ENCODE results near the gene CCDC83.
"Not testable (repeated sequence)": the region's sequence is repeated elsewhere in the genome, so short reads cannot be mapped to it uniquely, and the experiment has no call there.

CCDC83 gene

GRCh38 chr11:85889676-85890579 lies 34.7 kb downstream of the CCDC83 start:
- Mint-ChIP-seq H3K27ac (no peak overlapping the region), H3K4me1 (ENCODE audit: low read depth) (no peaks in the 10 kb centered on the region), H3K4me3 (no peak overlapping the region), H3K27me3 (no peaks in the 10 kb centered on the region), H3K9me3 (no peaks in the 10 kb centered on the region), H3K36me3 (ENCODE audit: low read depth) (no peaks in the 10 kb centered on the region)

DNA sequence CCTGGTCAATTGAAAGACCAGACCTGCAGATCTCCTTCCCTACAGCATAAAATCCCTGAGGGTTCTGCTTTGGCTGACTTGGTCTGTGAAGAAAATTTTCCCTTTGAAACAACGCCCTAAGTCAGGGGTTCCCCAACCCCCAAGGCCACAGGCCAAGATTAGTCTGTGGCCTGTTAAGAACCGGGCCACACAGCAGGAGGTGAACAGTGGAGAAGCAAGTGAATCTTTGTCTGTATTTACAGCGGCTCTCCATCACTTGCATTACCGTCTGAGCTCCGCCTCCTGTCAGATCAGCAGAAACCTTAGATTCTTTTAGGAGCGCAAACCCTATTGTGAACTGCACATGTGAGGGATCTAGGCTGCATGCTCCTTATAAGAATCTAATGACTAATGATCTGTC lies 38.2 kb downstream of the CCDC83 start:
- Mint-ChIP-seq H3K27ac (no peak overlapping the region), H3K9me3 (no peaks in the 10 kb centered on the region), H3K36me3 (ENCODE audit: low read depth) (no peaks in the 10 kb centered on the region), H3K4me3 (no peak overlapping the region), H3K27me3 (peaks cover under 1% of the 10 kb centered on the region), H3K4me1 (ENCODE audit: low read depth) (no peaks in the 10 kb centered on the region)

GRCh38 chr11:85896876-85897275 lies 41.7 kb downstream of the CCDC83 start:
- Mint-ChIP-seq H3K27ac (no peak overlapping the region), H3K4me3 (no peak overlapping the region), H3K27me3 (peaks cover 4% of the 10 kb centered on the region), H3K4me1 (ENCODE audit: low read depth) (no peaks in the 10 kb centered on the region), H3K9me3 (no peaks in the 10 kb centered on the region), H3K36me3 (ENCODE audit: low read depth) (no peaks in the 10 kb centered on the region)

GRCh38 chr11:85898456-85898855 lies 43.3 kb downstream of the CCDC83 start:
- no peak overlapping the region for H3K4me3 Mint-ChIP-seq
- H3K27me3 Mint-ChIP-seq = peaks cover 4% of the 10 kb centered on the region
- no peaks in the 10 kb centered on the region for H3K4me1 Mint-ChIP-seq (ENCODE audit: low read depth)
- no peak overlapping the region for H3K27ac Mint-ChIP-seq
- H3K9me3 Mint-ChIP-seq = no peaks in the 10 kb centered on the region
- no peaks in the 10 kb centered on the region for H3K36me3 Mint-ChIP-seq (ENCODE audit: low read depth)

GRCh38 chr11:85902353-85902752 lies 47.2 kb downstream of the CCDC83 start:
- Mint-ChIP-seq H3K27me3 (peaks cover 4% of the 10 kb centered on the region), H3K9me3 (no peaks in the 10 kb centered on the region), H3K4me3 (no peak overlapping the region), H3K36me3 (ENCODE audit: low read depth) (no peaks in the 10 kb centered on the region), H3K27ac (no peak overlapping the region), H3K4me1 (ENCODE audit: low read depth) (no peaks in the 10 kb centered on the region)

DNA sequence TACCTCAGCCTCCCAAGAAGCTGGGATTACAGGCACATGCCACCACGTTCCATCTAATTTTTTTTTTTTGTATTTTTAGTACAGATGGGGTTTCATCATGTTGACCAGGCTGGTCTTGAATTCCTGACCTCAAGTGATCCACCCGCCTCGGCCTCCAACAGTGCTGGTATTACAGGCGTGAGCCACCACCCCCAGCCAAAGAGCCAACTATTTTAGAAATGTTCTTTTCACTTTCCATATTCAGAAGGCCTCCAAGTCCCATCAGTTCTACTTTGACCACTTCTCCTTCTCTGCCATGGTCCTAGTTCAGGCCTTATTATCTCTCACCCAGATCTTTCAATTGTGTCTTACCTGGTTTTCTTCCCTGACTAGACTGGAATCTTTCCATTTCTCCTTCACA lies 48.2 kb downstream of the CCDC83 start:
- no peaks in the 10 kb centered on the region for H3K4me1 Mint-ChIP-seq (ENCODE audit: low read depth)
- H3K36me3 Mint-ChIP-seq (ENCODE audit: low read depth) = no peaks in the 10 kb centered on the region
- H3K9me3 Mint-ChIP-seq = no peaks in the 10 kb centered on the region
- peaks cover 4% of the 10 kb centered on the region for H3K27me3 Mint-ChIP-seq
- H3K4me3 Mint-ChIP-seq = no peak overlapping the region
- no peak overlapping the region for H3K27ac Mint-ChIP-seq

- no peaks in the 10 kb centered on the region for H3K36me3 Mint-ChIP-seq (ENCODE audit: low read depth)
- H3K9me3 Mint-ChIP-seq = no peaks in the 10 kb centered on the region
- no peak overlapping the region for H3K4me3 Mint-ChIP-seq
- no peaks in the 10 kb centered on the region for H3K4me1 Mint-ChIP-seq (ENCODE audit: low read depth)
- H3K27ac Mint-ChIP-seq = no peak overlapping the region
- peaks cover under 1% of the 10 kb centered on the region for H3K27me3 Mint-ChIP-seq
Observed at GRCh38 chr11:85903811-85904210, 48.6 kb downstream of the CCDC83 start.

DNA sequence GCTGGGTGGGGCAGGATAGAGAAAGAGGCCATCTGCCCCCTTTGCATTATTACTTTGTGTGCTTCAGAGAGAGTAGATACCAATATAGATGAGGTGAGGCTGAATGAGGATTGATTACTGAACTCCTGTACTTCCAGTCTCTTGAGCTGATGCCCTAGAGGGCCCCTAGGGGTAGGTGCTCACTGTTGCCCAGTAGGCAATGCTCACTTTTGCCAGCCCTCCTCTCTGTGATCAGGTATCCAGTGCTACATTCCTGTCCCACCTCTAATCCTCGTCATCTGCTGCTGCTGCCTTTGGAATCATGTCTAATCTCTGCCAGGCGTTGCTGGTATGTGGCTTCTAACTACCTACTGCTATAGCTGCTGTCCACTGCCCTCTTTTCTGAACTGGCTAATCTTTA lies 57.2 kb downstream of the CCDC83 start:
- Mint-ChIP-seq H3K9me3 (peaks cover 7% of the 10 kb centered on the region), H3K36me3 (ENCODE audit: low read depth) (no peaks in the 10 kb centered on the region), H3K4me1 (ENCODE audit: low read depth) (no peaks in the 10 kb centered on the region), H3K4me3 (no peak overlapping the region), H3K27me3 (peaks cover 13% of the 10 kb centered on the region), H3K27ac (no peak overlapping the region)

GRCh38 chr11:85913513-85913912 lies 58.3 kb downstream of the CCDC83 start:
- Mint-ChIP-seq H3K27ac (no peak overlapping the region), H3K27me3 (peaks cover 13% of the 10 kb centered on the region), H3K9me3 (peaks cover 7% of the 10 kb centered on the region), H3K4me3 (no peak overlapping the region), H3K36me3 (ENCODE audit: low read depth) (no peaks in the 10 kb centered on the region), H3K4me1 (ENCODE audit: low read depth) (no peaks in the 10 kb centered on the region)

GRCh38 chr11:85914425-85914824 lies 59.2 kb downstream of the CCDC83 start:
- peaks cover 7% of the 10 kb centered on the region for H3K9me3 Mint-ChIP-seq
- H3K4me1 Mint-ChIP-seq (ENCODE audit: low read depth) = no peaks in the 10 kb centered on the region
- no peak overlapping the region for H3K4me3 Mint-ChIP-seq
- H3K36me3 Mint-ChIP-seq (ENCODE audit: low read depth) = no peaks in the 10 kb centered on the region
- H3K27ac Mint-ChIP-seq = no peak overlapping the region
- H3K27me3 Mint-ChIP-seq = peaks cover 9% of the 10 kb centered on the region

- no peak overlapping the region for H3K27ac Mint-ChIP-seq
- no peak overlapping the region for H3K4me3 Mint-ChIP-seq
- no peaks in the 10 kb centered on the region for H3K4me1 Mint-ChIP-seq (ENCODE audit: low read depth)
- H3K9me3 Mint-ChIP-seq = peaks cover 7% of the 10 kb centered on the region
- peaks cover 8% of the 10 kb centered on the region for H3K27me3 Mint-ChIP-seq
- H3K36me3 Mint-ChIP-seq (ENCODE audit: low read depth) = no peaks in the 10 kb centered on the region
Observed at GRCh38 chr11:85918910-85919794, 64.0 kb downstream of the CCDC83 start.

DNA sequence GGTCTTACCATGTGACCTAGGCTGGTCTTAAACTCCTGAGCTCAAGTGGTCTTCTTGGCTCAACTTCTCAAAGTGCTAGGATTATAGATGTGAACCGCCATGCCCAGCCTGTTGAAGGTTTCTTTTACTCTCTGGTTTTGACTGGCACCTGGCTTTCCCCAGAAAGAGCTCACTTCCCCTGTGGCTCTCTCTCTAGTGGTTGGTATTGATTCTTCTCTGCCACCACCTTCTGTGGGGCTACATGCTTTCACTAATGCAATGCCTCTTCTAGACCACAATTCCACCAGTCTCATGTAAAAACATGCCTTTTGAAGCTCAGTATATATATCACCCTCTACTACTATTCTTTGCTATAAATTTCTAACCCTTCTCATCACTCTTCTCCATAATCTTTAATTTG lies 67.2 kb downstream of the CCDC83 start:
- H3K36me3 Mint-ChIP-seq (ENCODE audit: low read depth) = no peaks in the 10 kb centered on the region
- H3K9me3 Mint-ChIP-seq = no peaks in the 10 kb centered on the region
- H3K4me1 Mint-ChIP-seq (ENCODE audit: low read depth) = no peaks in the 10 kb centered on the region
- no peak overlapping the region for H3K4me3 Mint-ChIP-seq
- peaks cover 25% of the 10 kb centered on the region for H3K27me3 Mint-ChIP-seq
- H3K27ac Mint-ChIP-seq = no peak overlapping the region

DNA sequence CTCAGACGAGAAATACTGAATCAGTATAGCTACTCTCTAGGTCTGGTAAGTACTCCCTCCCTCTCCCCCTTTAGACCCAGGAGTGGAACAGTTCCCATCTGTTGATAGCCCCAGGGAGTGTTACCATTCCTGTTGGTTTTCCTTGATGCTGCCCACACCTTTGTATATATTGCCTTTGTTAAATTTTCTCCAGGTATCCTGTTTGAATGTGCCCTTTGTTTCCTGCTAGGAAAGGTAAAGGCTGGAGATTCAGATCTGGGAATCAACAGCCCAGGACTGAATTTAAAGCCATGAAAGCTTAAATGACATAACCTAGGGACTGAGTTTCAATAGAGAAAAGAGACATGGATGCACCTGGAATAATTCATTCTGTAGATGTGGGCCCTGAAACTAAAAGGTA lies 68.3 kb downstream of the CCDC83 start:
- Mint-ChIP-seq H3K9me3 (no peaks in the 10 kb centered on the region), H3K36me3 (ENCODE audit: low read depth) (no peaks in the 10 kb centered on the region), H3K27me3 (peaks cover 32% of the 10 kb centered on the region), H3K4me1 (ENCODE audit: low read depth) (no peaks in the 10 kb centered on the region), H3K27ac (no peak overlapping the region), H3K4me3 (no peak overlapping the region)

GRCh38 chr11:85926653-85927214 lies 71.6 kb downstream of the CCDC83 start:
- not testable (repeated sequence) for H3K27ac Mint-ChIP-seq; H3K36me3 Mint-ChIP-seq (ENCODE audit: low read depth); H3K4me3 Mint-ChIP-seq; H3K9me3 Mint-ChIP-seq; H3K4me1 Mint-ChIP-seq (ENCODE audit: low read depth)
- H3K27me3 Mint-ChIP-seq = peaks cover 38% of the 10 kb centered on the region

GRCh38 chr11:85930879-85931366 lies 75.7 kb downstream of the CCDC83 start:
- Mint-ChIP-seq H3K27me3 (peaks cover 31% of the 10 kb centered on the region), H3K36me3 (ENCODE audit: low read depth) (no peaks in the 10 kb centered on the region), H3K4me3 (no peak overlapping the region), H3K27ac (no peak overlapping the region), H3K4me1 (ENCODE audit: low read depth) (no peaks in the 10 kb centered on the region), H3K9me3 (peaks cover 6% of the 10 kb centered on the region)

Measured in stimulated activated naive CD8-positive, alpha-beta T cell treated with anti-CD3 and anti-CD28 coated beads, Interleukin-15, Interleukin-2, amounts not matched to agents 100 ng/mL and 50 ng/mL, for 24 hours (primary cell).